Glutamatergic neuron (in vitro differentiated cells): Measurements from ENCODE around the gene CFAP126. TPM values are rescaled to one million over a fixed set of nuclear protein-coding genes. Genes with fewer than 3 reads are reported as not detected.
A peak's percentile ranks its signal among the peaks of the same experiment; 100 is the strongest.

Experiments used
- DNase-seq: peaks from one replicate; pipeline ENCODE4 v3.0.0; 2022
- H3K27ac Mint-ChIP-seq: one replicate; pipeline ENCODE4 v1.8.0; 2020; ENCODE audit warnings: mild to moderate bottlenecking, mixed read lengths, inconsistent platforms; ENCODE audit not compliant: unreplicated experiment
- H3K27me3 Mint-ChIP-seq: one replicate; pipeline ENCODE4 v1.8.0; 2020; ENCODE audit warnings: mild to moderate bottlenecking, moderate library complexity, mixed read lengths, inconsistent platforms; ENCODE audit not compliant: unreplicated experiment
- H3K36me3 Mint-ChIP-seq: one replicate; pipeline ENCODE4 v1.8.0; 2020; ENCODE audit warnings: mild to moderate bottlenecking, mixed read lengths, inconsistent platforms; ENCODE audit not compliant: unreplicated experiment
- H3K4me1 Mint-ChIP-seq: one replicate; pipeline ENCODE4 v1.8.0; 2020; ENCODE audit warnings: mild to moderate bottlenecking, low read depth, mixed read lengths, inconsistent platforms; ENCODE audit not compliant: unreplicated experiment
- H3K4me3 Mint-ChIP-seq: one replicate; pipeline ENCODE4 v1.8.0; 2020; ENCODE audit warnings: mild to moderate bottlenecking, mixed read lengths, inconsistent platforms; ENCODE audit not compliant: unreplicated experiment
- H3K9me3 Mint-ChIP-seq: one replicate; pipeline ENCODE4 v1.8.0; 2020; ENCODE audit warnings: mild to moderate bottlenecking, moderate library complexity, mixed read lengths, inconsistent platforms; ENCODE audit not compliant: unreplicated experiment
- CTCF ChIP-seq: fragments of 200-600 bp; sonication (generic); IDR thresholded peaks from one replicate; pipeline ENCODE4 v1.5.0; 2021; ENCODE audit not compliant: partially characterized antibody, unreplicated experiment
- total RNA-seq: library from RNA; stranded (reverse); fragmentation: NEBNext Ultra II Directional; extraction: Animal tissue kit (Norgen Biotek cat#: 25700); gene quantifications from one replicate; pipeline ENCODE4 v1.2.1, GENCODE V29; 2021; ENCODE audit not compliant: unreplicated experiment

The CFAP126 gene
- total RNA-seq, 1 donor from 2014 or later, result not detected

- H3K4me3 Mint-ChIP-seq, result peak overlapping the region; percentile 95
- peaks cover 4% of the 10 kb centered on the region for H3K27me3 Mint-ChIP-seq
- H3K9me3 Mint-ChIP-seq, result peaks cover 10% of the 10 kb centered on the region
- no peaks in the 10 kb centered on the region for H3K36me3 Mint-ChIP-seq
- TF ChIP-seq CTCF, result no peak
- DNase-seq, result no peak
- H3K27ac Mint-ChIP-seq, result no peak overlapping the region
- no peaks in the 10 kb centered on the region for H3K4me1 Mint-ChIP-seq
Observed at GRCh38 chr1:161388639-161389038, 21.0 kb upstream of the CFAP126 start.

GRCh38 chr1:161382214-161383019, 14.7 kb upstream of the CFAP126 start:
- peak; percentile 78 for TF ChIP-seq CTCF
- Mint-ChIP-seq H3K27ac (no peak overlapping the region), H3K4me3 (no peak overlapping the region), H3K27me3 (no peaks in the 10 kb centered on the region), H3K9me3 (peaks cover 2% of the 10 kb centered on the region), H3K36me3 (no peaks in the 10 kb centered on the region), H3K4me1 (peaks cover 1% of the 10 kb centered on the region)
- DNase-seq, result no peak

- Mint-ChIP-seq H3K4me3 (no peak overlapping the region), H3K27ac (no peak overlapping the region), H3K36me3 (no peaks in the 10 kb centered on the region), H3K27me3 (no peaks in the 10 kb centered on the region), H3K4me1 (peaks cover 1% of the 10 kb centered on the region), H3K9me3 (no peaks in the 10 kb centered on the region)
- no peak for DNase-seq
- no peak for TF ChIP-seq CTCF
Observed at GRCh38 chr1:161381707-161382106, 14.0 kb upstream of the CFAP126 start.

- no peak for TF ChIP-seq CTCF
- Mint-ChIP-seq H3K4me3 (no peak overlapping the region), H3K4me1 (peaks cover 1% of the 10 kb centered on the region), H3K27me3 (no peaks in the 10 kb centered on the region), H3K36me3 (no peaks in the 10 kb centered on the region), H3K27ac (no peak overlapping the region), H3K9me3 (no peaks in the 10 kb centered on the region)
- no peak for DNase-seq
Observed at GRCh38 chr1:161379071-161379470, 11.4 kb upstream of the CFAP126 start.

GRCh38 chr1:161378014-161378413, 10.3 kb upstream of the CFAP126 start:
- H3K4me1 Mint-ChIP-seq, result peaks cover 1% of the 10 kb centered on the region
- no peaks in the 10 kb centered on the region for H3K9me3 Mint-ChIP-seq
- TF ChIP-seq CTCF, result no peak
- no peaks in the 10 kb centered on the region for H3K36me3 Mint-ChIP-seq
- H3K27ac Mint-ChIP-seq, result no peak overlapping the region
- DNase-seq, result no peak
- H3K27me3 Mint-ChIP-seq, result no peaks in the 10 kb centered on the region
- no peak overlapping the region for H3K4me3 Mint-ChIP-seq
